Epithelial cell of prostate (primary cell): ENCODE measurements around the gene DNASE1.

Source experiments
- DNase-seq: peaks from one replicate; pipeline ENCODE4 v3.0.0-alpha.2; 2011; ENCODE audit warnings: low read depth, low spot score
- H3K27ac ChIP-seq: fragments of 450-650 bp; 2 replicates; pipeline ENCODE4 v1.5.1; 2017; ENCODE audit warnings: mild to moderate bottlenecking

The DNASE1 gene

GRCh38 chr16:3661922-3662321, 7.4 kb downstream of the DNASE1 start:
- no peak for DNase-seq
- H3K27ac ChIP-seq: no peak overlapping the region

- no peak for DNase-seq
- H3K27ac ChIP-seq: no peak overlapping the region
Observed at GRCh38 chr16:3662601-3663000, 8.1 kb downstream of the DNASE1 start.

DNA sequence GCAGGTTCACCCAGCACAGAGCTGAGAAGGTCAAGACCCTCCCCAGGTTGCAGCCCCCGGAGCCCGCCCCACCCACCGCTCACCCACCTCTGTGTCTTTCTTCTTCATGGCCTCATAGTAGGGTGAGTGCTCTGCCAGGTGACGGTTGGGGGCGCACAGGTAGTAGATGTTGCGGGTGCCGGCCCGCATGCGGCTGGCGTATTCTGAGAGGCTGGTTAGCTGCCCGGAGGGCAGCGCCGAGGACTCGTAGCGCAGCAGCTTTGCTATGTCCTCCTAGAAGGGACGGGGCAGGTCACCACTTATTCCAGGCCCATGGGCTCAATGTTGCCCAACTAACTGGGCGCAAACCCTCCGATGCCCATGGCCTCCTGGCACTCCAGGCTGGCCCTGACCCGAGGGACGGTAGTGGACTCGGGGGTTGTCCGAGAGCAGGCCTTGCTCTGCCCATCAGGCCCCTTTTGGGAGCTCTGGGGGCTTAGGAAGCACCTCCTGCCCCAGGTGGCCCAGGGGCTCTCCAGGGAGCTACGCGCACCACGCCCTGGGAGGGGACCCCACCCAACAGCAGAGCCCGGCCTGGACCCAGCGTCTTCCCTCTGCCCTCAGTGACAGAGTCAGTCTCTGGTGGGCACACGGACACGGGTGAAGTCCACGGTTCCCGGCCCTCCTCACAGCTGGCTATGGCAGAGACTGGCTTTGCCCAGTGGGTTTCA, 9.9 kb downstream of the DNASE1 start:
- no peak for DNase-seq
- no peak overlapping the region for H3K27ac ChIP-seq

GRCh38 chr16:3665508-3665907, 11.0 kb downstream of the DNASE1 start:
- no peak for DNase-seq
- H3K27ac ChIP-seq: no peak overlapping the region

DNA sequence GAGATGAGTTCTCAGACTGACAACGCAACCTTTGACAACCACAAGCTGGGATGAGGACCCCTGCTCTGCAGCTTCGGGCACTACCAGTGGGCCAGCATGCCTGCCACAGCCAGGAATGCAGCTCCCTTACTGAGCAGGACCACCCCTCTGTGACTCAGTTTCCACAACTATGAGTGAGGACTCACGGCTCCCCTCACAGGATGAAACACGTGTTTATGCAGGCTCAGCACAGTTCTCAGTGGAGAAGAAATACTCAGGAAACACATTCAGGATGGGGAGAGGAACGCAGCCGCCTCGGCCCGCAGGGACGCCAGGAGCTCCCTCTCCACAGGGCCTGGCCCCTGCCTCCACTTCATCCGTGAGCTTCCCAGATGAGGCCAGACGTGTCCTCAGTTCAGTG, 14.1 kb downstream of the DNASE1 start:
- no peak overlapping the region for H3K27ac ChIP-seq
- no peak for DNase-seq

GRCh38 chr16:3669082-3669481, 14.6 kb downstream of the DNASE1 start:
- no peak for DNase-seq
- H3K27ac ChIP-seq: no peak overlapping the region

DNA sequence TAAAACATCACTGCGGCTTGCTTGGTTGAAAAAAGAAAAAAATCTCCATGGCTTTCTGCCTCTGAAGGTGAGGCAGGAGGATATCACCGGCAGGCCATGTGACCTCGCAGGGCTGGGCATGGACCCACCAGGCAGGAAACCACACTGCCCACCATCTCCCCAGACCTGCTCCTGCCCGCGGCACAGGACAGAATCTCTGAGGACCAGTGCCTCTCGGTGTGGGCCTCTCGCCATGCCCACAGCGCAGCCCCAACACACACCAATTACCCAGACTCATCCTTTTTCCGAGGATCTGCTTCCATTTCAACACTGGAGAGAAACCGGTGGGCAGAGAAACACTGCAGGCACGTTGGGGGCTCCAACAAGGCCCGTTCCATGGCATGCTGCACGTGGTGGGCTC, 16.2 kb downstream of the DNASE1 start:
- no peak overlapping the region for H3K27ac ChIP-seq
- DNase-seq: no peak

- DNase-seq: no peak
- H3K27ac ChIP-seq: no peak overlapping the region
Observed at GRCh38 chr16:3671424-3671823, 16.9 kb downstream of the DNASE1 start.

DNA sequence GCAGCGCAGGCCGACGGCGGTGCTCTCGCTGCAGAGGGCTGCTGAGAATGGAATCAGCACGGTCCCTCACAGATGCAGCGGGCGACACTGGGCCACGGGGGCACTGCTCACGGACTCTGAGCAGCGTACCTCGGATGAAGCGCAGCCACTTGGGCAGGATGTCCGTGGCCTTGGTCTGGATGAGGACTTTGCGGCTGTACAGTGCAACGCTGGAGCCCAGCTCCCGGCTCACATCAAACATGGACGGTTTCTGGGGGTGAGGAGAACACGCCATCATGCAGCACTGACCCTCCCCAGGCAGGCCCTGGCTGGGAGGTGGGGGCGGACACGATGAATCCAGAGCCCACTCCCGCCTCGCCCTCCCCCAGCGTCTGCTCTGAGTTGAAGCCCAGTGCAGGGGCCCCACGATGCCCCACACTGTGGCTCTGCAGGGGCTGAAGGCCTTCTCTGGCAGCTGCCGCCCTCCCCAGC, 18.1 kb downstream of the DNASE1 start:
- DNase-seq: no peak
- H3K27ac ChIP-seq: no peak overlapping the region

DNA sequence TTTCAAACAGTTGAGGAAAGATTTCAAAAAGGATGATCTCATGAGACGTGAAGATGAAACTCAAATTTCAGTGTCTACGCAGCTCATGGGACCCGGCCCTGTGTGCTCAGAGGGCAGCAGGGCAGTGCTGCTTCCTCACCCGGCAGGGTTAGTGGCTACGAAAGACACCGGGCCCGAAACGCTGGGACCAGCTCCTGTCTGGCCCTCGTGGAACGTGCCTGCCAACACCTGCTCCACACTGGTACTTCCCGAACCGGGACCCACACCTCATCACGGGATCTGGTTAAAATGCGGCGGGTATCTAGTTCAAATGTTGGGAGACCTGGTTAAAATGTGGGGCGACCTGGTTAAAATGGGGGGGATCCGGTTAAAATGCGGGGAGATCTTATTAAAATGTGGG, 18.7 kb downstream of the DNASE1 start:
- DNase-seq: no peak

DNA sequence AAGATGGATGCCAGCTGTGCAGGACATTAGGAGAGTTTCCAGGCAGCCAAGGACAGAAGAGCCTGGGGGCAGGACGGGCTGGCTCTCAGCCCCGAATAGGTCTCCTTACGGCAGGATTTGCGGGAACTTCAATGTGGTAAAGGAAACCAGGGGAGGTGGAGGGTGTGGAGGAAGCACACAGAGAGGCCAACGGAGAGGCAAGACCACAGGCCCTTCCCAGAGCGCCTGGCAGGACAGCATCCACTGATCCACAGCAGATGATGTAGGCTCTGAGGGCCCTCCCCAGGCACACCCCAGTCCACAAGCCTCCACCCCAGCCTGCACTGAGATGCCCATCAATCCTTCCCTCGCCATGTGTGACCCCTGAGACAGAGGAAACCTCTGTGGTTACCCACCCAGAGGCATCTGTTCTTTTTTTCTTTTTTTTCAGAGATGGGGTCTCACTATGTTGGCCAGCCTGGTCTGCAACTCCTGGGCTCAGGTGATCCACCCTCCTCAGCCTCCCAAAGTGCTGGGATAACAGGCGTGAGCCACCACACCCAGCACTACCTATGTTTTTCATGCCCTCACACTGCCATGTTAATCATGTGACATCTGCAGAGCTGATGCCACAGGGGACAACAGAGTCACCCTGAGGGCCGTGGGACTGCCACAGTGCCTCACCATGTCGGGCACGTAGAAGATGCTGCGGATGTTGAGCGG, 19.3 kb downstream of the DNASE1 start:
- DNase-seq: no peak
- no peak overlapping the region for H3K27ac ChIP-seq

More for the DNA sequence above, 18.7 kb downstream of the DNASE1 start:
- no peak overlapping the region for H3K27ac ChIP-seq

- H3K27ac ChIP-seq: no peak overlapping the region
- DNase-seq: no peak
Observed at GRCh38 chr16:3674513-3675295, 20.2 kb downstream of the DNASE1 start.

DNA sequence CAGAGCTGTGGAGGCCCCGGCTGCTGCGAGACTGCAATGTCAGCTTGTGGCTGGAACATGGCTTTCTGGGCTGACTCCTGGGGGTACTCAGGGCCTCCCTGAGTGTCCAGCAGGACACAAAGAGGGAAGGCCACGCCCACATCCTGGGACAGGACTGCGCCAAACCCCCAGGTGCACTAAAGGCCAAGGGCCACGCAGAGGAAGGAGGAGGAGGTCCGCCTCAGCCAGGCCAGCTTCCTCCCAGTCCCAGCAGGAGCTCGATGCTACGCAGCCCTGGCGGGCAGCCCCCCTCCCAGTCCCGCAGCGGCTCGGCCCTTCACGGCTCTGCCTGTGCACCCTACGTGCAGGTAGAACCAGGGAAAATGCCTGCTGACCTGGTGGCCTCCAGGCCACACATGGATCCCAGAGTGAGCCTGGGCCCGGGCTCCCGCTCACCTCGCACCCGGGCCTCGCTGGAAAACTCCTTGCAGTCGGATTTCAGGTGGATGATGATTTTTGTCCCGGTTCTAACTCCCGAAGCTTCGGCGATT, 21.2 kb downstream of the DNASE1 start:
- no peak for DNase-seq
- H3K27ac ChIP-seq: no peak overlapping the region

DNA sequence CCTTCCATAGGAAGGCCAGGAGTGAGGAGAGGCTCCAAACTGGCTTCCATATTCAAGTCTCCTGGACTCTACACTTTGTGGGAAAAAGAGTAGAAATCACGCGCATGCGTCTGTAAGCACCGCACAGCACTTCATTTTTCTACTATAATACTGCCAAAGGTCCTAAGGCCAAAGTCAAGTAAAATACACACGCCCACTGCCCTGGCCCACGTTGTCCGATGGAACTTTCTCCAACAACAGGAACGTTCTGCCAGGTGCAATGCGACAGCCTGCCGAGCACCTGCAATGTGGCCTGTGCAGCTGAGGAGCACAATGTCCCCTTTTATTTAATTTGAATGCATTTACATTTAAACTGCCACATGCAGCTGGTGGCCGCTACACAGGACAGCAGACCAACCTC, 23.5 kb downstream of the DNASE1 start:
- no peak overlapping the region for H3K27ac ChIP-seq
- no peak for DNase-seq

GRCh38 chr16:3681206-3681605, 26.7 kb downstream of the DNASE1 start:
- no peak overlapping the region for H3K27ac ChIP-seq
- DNase-seq: no peak

- no peak overlapping the region for H3K27ac ChIP-seq
- no peak for DNase-seq
Observed at GRCh38 chr16:3687021-3687420, 32.5 kb downstream of the DNASE1 start.

DNA sequence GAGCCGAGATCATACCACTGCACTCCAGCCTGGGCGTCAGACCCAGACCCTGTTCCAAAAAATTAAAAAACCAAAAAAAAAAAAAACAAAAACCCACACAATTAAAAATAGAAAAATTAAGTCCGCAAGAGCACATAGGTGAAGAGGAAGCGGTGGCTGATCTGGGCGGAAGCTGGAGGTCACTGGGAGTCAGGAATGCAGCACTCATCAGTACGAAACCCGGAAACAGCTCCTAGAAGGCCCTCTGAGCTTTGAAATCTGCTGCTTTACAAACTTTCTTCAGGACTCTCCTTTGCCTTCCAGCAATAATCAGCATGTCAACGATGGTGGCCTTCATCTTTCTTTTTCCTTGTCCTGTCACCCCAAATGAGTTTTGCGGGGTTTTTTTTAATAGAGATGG, 33.3 kb downstream of the DNASE1 start:
- no peak for DNase-seq
- H3K27ac ChIP-seq: no peak overlapping the region

GRCh38 chr16:3689731-3690130, 35.2 kb downstream of the DNASE1 start:
- DNase-seq: no peak
- no peak overlapping the region for H3K27ac ChIP-seq

- DNase-seq: peak; percentile 36
- no peak overlapping the region for H3K27ac ChIP-seq
Observed at GRCh38 chr16:3690470-3690928, 36.0 kb downstream of the DNASE1 start.

DNA sequence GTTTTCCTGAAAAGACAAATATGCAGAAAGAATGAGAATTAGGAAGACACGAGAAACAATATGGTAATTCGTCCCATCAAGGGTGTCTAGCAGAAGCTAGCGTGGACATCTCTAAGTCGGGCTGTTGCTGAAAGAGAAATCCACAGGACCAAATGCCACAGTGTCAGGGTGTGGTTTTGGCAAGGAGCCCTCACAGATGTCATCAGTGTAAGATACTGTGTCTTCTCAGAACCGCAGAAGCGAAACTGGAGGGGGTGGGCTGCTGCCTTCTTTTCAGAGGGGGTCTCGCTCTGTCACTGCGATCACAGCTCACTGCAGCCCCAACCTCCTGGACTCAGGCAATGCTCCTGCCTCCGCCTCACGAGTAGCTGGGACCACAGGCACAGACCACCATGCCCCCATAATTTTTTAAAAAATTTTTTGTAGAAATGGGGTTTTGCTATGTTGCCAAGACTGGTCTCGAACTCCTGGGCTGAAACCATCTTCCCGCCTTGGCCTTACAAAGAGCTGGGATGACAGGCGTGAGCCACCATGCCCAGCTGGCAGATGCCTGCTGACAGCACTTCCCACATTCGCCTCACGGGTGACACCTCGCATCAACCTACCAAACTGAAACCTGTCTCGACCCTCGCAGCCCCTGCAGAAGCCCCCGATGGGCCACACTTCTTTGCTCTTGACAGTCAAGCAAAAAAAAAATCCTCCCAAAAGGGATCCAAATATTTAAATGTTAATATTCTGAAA, 36.7 kb downstream of the DNASE1 start:
- no peak for DNase-seq
- H3K27ac ChIP-seq: no peak overlapping the region
